DND-41 (cell line): Measurements from ENCODE around the gene CIT.
"Not testable (repeated sequence)": the region's sequence is repeated elsewhere in the genome, so short reads cannot be mapped to it uniquely, and the experiment has no call there.

ENCODE experiments used
- CTCF ChIP-seq: IDR thresholded peaks from 2 replicates; pipeline ENCODE4 v1.5.1; 2012; ENCODE audit warnings: borderline replicate concordance, low read length, moderate library complexity, mild to moderate bottlenecking; ENCODE audit not compliant: poor library complexity, severe bottlenecking; ENCODE audit errors: extremely low read depth
- EZH2 ChIP-seq: IDR thresholded peaks from 3 replicates; pipeline ENCODE4 v1.6.1; 2012; ENCODE audit warnings: borderline replicate concordance, low read depth, mild to moderate bottlenecking, moderate library complexity, low read length, inconsistent platforms; ENCODE audit not compliant: severe bottlenecking

GRCh38 chr12:119658166-119658565 is 219.0 kb downstream of the CIT start:
- TF ChIP-seq CTCF, EZH2: not testable (repeated sequence)
